Uterus (tissue), 2 donors: Measurements from ENCODE around the gene ATP10D.

Experiments
- CTCF ChIP-seq, 4 experiments: fragments of 200-600 bp in 2 of 4; fragments of 450-650 bp in 2 of 4; sonication (generic) in 2 of 4; IDR thresholded peaks; one replicate each; pipeline ENCODE4 v1.5.1; 2016 to 2019; ENCODE audit warnings: antibody characterized with exemption in 4 of 4, mild to moderate bottlenecking in 2 of 4, moderate library complexity in 1 of 4
- POLR2A ChIP-seq, 2 donors: fragments of 450-650 bp; IDR thresholded peaks; one replicate each; pipeline ENCODE4 v1.6.1; 2016; ENCODE audit warnings: antibody characterized with exemption in 2 of 2, mild to moderate bottlenecking in 1 of 2, moderate library complexity in 1 of 2

- TF ChIP-seq CTCF (IDR thresholded peaks at IDR 0.05) (no peak), POLR2A (IDR thresholded peaks at IDR 0.05) (no peak)
Measured at GRCh38 chr4:47531241-47531953, 46.3 kb downstream of the ATP10D start.
